Activated naive CD8-positive, alpha-beta T cell treated with anti-CD3 and anti-CD28 coated beads, Interleukin-2, amount 50 U/mL, for 16 hours (primary cell): ENCODE results near the gene LEMD3.

Experiments
- DNase-seq: peaks from one replicate; pipeline ENCODE4 v3.0.0-alpha.2; 2020; ENCODE audit warnings: low read depth, low spot score

LEMD3 gene

DNA sequence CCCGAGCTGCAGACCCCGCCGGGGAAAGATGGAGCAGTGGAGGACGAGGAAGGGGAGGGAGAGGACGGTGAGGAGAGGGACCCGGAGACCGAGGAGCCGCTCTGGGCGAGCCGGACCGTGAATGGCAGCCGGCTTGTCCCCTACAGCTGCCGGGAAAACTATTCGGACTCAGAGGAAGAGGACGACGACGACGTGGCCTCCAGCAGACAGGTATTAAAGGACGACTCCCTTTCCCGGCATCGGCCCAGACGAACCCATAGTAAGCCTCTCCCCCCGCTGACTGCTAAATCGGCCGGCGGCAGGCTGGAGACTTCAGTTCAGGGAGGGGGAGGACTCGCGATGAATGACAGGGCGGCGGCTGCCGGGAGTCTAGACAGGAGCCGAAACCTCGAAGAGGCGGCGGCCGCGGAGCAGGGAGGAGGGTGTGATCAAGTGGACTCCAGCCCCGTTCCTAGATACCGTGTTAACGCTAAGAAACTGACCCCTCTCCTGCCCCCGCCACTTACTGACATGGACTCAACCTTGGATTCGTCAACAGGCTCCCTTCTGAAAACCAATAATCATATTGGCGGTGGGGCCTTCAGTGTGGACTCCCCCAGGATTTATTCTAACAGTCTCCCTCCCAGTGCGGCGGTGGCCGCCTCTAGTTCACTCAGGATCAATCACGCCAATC lies 962 bp downstream of the LEMD3 start:
- DNase-seq: no peak

DNA sequence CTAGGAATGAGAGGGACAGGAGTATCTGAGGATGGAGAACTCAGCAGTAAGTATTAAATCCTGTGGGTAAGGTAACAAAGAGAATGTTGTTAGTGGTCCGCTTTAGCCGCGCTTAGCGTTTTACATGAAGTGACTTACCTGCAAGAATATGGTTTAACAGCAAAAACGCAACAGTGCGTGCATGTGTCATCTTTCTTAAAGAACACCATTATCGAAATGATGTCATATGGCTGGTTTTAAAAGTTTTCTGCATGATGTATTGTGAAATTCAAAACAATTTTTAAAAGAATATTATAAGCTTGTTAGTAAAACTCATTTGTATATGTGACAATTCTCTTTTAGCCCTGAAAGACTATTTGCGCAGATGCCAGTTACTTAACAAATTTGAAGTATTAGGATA lies 1.7 kb downstream of the LEMD3 start:
- no peak for DNase-seq

DNA sequence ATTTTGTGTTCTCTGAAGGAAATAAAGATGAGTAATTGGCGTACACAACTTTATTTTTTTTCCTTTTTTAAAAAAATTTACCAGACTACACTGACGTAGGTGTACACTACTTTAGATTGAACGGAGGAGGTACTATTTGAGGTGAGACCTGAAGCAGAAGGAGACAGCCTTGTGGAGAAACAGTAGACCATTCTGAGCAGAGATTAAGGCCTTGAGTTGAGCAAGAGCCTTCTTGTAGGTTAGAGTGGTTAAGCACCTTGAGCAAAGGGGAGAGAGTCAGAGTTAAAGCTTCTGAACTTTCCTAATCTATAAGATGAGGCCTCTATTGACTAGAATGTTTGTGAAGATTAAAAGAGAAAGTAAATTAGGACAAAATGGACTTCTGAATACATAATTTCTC lies 2.5 kb downstream of the LEMD3 start:
- DNase-seq: no peak

DNA sequence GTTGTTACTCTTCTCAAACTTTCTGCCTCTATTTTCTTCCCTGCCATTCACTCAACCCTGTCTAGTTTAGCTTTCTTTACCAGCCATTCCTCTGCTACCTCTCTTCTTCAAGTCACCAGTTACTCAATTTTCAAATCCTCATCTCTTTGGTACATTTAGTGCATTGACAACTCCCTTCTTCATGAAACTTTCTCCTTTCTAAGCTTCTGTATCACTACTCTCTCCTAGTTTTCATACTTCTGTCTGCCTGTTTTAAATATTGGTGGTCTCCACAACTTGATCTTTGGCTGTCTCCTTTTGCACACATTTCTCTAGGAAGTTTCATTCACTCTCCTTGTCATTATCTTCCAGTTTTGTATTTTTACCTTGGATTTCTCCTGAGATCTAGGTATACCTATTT lies 6.0 kb downstream of the LEMD3 start:
- no peak for DNase-seq

DNA sequence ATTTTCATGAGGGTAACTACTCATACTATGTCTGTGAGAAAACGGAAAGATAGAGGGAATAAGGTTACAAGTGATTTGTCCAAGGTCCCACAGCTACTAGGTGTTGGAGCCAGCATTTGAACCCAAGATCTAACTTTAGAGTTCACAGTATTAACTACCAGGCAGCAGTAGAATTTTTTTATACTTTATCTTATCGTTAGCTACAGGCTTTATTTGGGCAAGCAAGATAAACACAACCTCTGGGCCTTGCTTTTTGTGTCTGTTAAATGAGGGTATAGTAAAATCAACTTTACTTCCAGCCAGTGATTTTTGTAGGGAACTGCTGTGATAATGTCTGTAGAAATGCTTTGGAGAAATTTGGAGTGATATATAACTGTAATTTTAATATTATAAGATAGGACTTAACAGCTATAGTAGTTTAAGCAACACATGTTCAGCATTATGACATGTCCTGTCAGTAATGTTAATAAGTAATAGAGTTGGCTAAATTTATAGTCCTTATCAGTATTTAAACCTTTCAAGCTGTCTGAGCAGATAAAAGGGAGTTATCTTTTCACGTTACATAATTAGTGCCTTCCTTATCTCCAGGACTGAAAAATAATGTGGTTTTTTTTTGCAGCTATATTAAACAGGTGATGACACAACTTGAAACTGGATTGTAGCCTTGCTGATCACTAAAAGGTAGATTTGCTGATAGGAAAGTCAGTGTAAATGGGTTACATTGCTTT lies 12.8 kb downstream of the LEMD3 start:
- DNase-seq: no peak

DNA sequence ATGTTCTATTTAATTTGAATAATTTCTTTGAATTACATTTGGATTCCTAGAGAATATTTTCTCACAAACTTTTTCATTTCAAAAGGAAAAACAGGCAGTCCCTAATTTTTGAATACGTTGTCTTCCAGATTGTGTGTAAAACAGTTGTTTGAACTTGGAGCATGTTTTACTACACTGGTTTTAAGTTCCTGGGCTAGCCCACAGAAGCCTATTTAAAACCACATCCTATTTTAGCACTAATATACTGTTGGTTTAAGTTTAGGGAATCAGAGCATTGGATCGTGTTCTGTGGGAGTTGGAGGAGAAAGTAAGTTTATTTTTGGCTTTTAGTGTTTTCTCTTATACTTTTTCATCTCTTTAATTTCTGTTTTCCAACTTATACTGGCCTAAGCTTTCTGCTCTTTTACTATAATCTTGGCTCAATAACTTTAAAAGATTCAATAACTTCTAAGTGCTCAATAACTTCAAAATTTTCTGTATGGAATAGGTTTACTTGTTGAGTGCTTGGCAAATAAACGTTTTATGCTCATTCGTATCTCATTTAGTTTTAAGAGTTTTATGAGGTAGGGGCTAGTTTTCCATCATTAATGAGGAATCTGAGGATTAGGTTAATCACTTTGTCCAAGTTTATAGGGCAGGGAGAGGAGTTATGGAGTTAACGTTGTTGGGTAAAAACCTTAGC lies 14.9 kb downstream of the LEMD3 start:
- no peak for DNase-seq

DNA sequence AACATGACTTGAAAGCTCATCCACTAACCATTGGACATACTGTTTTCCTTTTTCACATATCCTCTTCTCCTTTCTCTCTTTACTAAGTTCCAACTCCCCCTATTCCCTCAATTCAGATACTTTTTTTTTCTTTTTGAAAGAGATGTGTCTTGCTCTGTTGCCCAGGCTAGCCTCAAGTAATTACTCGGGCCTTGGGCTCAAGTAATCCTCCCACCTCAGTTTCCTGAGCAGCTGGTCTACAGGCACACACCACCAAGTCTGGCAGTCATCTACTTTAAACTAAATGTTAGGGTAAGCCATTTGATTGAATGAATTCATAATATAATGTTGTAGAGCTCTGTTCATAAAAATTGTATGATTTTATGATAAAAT lies 15.5 kb downstream of the LEMD3 start:
- DNase-seq: no peak

DNA sequence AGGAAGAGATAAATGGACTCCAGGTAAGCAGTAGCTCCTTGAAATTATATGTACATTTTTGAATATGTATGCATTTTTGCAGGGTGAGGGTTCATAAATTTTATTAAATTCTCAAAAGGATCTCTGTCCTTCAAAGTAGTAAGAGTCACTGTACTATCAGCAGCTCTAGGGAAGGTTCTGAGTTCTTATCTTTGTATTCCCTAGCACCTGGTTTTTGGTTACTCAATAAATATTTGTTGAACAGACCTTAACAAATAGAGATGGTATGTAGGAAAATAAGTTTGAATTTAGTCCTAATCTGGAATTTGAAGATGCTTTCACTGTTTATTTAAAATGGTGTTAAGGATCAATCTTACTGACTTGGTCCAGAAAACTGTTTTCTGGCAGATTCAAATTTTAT lies 18.3 kb downstream of the LEMD3 start:
- DNase-seq: no peak

DNA sequence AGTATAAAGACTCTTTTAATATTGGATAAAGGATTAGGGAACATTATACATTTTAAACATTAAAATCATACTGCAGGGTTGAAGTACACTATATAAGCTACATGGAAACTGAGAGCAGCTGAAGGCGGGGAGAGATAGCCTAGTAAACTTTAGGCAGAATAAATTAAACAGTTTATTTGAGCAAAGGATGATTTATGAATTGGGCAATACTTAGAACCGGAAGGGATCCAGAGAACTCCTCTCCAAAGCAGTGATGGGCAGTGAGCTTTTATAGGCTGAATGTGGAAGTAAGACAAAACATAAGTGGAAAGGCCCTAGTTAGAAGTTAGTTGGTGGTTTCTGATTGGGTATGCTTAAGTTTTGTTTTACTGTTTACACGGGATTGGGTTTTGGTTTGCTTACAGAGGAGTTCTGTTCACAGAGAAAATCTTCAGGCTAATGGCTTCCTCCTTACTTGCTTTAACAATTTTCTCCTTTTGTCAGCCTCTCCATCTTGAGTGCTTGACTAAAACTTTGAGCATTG lies 18.9 kb downstream of the LEMD3 start:
- DNase-seq: no peak

DNA sequence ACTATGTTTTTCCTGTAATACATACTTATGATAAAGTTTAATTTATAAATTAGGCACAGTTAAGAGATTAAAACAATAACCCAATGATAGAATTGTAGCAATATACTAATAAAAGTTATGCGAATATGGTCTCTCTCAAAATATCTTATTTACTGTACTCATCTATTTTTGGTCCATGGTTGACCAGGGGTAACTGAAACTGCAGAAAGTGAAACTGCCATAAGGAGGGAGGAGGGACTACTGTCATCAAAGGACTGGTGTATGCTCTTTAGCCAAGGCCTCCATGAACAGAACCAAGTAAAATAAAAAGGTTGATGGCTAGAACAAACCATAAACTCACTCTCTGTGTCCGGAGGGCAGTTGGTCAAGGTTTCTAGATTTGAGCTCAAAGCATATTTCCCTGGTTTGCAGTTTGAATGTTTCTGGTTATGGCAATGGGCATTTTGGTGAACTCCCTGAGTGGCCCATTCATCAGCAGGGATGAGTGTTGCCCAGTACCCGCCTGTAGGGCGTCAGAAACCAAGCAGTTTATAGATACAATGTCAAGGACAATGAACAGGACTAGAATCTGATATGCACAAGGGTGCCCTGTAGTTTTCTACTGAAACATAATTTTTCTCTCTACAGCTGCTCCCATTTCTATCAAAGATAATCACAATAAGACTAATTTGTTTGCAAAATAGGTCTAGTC lies 19.8 kb downstream of the LEMD3 start:
- DNase-seq: no peak

DNA sequence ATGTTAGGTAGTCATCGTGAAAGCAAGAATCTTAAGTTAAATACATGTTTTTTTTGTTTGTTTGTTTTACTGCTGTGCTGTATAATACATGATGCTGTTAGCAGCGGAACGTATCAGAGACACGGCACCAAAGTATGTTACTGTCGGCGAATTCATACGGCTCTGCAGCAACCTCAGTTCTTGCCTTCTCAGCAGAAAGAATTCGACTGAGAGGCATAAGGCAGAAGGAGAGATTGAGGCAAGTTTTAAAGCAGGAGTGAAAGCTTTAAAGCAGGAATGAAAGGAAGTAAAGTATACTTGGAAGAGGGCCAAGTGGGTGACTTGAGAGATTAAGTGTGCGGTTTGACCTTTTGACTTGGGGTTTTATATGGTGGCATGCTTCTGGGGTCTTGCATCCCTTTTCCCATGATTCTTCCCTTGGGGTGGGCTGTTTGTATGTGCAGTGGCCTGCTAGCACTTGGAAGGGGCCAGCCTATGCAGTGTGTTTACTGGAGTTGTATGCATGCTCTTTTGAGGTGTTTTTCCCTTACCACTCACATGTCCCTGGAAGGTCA lies 23.7 kb downstream of the LEMD3 start:
- DNase-seq: no peak

DNA sequence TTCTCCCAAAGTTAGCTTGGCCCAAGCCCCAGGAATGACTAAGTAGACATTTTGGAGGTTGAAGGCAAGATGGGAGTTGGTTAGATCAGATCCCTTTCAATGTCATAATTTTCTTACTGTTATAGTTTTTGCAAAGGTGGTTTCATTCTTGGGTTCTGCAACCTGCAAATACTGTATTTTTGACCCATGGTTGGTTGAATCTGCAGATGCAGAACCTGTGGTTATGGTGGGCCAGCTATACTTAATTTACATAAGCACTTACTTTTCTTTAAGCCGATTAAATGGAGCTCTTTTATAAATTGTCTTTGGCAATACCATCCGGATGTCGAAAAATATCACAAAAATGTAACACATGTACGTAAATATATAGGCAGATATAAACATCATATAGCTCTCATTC lies 25.6 kb downstream of the LEMD3 start:
- no peak for DNase-seq

DNA sequence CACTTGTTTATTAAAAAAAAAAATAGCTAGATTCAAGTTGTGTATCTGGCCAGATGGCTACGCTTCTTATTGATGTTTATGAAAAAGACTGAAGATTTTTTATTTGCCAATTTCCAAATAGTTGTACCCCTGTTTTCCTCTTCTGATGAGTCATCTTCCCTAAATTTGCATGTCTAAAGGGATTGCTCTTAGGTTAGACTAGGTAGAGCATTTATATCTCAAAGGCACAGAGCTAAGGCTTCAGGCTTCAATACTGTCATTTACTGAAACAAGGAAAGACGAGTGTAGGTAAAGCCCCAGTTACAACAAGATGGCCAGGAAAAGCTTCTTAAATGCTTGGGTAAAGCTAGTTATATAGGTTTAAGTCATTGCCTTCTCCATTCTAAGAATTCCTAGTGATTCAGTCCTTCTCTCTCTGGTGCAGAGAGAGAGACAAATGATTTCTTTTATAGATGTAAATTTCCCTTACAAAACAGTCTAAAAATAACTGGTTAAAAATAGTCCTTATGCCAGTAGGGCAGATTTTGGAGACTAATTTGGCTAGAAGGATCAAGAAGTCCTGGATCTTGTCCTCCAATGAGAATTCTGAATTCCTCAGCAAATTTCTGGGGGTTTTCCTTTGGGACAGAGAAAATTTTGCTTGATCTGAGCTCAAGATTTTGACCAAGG lies 26.1 kb downstream of the LEMD3 start:
- no peak for DNase-seq

DNA sequence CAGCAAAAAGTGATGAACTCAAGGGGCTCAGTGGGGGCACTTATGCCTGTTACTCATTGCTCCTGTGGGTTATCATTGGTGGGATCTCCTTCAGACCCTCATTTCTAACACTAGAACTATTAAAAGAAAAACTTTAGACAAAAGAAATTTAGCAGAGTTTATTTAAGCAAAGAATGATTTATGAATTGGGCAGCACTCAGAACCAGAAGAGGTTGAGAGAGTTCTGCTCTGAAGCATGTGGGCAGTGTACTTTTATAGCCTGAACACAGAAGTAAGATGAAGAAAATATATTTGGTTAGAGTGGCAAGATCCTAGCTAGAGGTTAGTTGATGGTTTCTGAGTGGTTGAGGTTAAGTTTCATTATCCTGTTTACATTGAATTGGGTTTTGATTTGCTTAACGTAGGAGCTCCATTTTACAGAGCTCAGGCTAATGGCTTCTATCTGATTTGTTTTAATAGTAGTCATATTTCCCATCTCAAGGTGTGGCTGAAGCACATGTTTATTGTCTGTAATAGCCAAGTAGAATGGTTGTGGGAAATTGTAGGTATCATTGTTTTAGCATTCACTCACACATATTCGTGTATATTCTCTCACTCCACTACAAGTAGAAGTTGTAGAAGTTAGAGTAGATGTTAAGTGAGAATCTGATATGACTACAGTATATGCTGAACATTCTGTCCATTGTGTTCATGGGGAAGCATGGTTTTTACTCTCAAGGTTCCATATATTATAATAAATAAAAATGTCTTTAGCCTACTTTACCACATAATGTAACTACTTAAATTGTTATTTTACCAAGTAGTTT lies 27.6 kb downstream of the LEMD3 start:
- DNase-seq: no peak

DNA sequence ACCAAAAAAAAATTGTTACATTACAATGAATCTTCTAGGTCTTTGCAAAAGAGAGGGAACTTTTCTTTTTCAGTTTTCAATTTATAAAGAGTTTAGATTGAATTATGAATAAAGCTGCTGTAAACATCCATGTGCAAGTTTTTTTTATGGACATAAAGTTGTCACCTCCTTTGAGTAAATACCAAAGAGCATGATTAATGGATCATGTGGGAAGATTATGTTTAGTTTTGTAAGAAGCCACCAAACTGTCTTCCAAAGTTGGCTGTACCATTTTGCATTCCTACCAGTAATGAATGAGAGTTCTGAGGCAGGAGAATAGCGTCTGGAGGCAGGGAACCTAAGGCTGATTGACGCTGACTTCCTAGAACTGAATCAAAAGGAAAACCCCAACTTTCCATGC lies 30.2 kb downstream of the LEMD3 start:
- DNase-seq: no peak

DNA sequence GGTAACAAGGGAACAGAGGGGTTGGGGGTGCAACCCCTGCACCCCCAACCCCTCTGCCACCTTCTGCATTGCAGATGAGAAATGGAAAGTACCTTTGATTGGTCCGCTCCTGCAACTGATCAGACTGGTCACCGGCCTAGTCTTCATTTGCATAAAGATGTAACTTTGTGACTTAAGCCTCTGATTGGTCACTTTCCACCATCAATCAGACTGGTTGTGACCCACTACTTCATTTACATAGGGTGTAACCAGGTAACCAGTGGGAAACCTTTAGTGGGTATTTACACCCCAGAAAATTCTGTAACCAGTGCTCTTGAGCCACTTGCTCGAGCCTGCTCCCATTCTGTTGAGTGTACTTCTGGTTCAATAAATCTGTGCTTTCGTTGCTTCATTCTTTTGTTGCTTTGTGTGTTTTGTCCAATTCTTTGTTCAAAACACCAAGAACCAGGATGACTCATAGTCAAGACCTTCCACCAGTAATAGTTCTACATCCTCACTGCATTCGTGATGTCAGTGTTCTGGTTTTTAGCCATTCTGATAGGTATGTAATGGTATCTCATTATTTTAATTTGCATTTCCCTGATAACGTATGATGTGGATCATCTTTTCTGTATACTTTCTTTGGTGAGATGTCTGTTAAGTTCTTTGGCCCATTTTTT lies 30.8 kb downstream of the LEMD3 start:
- DNase-seq: no peak

DNA sequence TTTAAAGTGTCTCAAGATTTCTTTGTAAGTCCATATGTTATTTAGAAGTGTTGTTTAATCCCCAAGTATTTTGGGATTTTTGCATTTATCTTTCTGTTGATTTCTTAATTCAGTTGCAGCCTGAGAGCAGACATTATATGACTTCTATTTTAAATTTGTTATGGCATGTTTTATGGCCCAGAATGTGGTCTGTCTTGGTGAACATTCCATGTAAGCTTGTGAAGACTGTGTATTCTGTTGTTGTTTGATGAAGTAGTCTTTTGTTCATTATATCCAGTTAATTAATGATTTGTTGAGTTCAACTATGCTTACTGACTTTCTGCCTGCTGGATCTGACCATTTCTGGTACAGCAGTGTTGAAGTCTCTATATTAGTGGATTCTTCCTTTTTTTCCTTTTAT lies 34.0 kb downstream of the LEMD3 start:
- DNase-seq: no peak

DNA sequence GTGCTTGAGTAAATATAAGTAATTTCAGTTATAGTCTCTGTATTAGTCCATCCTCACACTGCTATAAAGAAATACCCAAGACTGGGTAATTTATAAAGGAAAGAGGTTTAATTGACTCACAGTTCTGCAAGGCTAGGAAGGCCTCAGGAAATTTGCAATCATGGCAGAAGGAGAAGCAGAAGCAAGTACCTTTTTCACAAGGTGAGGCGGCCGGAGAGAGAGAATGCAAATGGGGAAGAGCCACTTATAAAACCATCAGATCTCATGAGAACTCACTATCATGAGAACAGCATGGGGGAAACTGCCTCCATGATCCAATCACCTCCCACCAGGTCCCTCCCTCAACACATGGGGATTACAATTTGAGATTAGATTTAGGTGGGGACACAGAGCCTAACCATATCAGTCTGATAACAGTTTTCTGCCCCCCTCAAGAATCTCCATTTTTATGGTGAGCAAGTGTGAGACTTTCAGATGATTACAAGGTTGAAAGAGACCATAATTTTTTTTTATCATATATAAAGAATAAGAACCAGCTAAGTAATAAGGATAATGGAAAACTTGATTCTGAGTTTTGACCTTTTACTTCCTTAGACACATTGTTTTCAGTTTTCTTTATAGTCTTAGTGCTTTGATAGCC lies 35.6 kb downstream of the LEMD3 start:
- DNase-seq: no peak

DNA sequence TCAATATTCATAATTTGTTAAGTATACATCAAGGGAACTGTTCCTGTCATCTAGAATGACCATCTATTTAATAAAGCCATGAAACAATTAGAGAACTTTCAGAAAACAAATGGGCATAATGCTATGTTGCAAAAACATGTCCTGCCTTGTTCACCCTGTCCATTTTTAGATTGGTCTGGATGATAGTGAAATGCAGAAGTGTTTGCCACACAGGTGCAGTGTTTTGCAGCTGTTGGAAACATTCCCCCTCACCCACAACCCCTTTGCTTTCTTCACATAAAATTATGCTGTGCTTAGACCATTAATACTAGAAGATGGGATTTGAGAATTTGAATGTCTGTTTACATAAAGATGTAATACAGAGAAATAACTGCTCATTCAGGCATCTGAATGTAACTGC lies 36.5 kb downstream of the LEMD3 start:
- no peak for DNase-seq

DNA sequence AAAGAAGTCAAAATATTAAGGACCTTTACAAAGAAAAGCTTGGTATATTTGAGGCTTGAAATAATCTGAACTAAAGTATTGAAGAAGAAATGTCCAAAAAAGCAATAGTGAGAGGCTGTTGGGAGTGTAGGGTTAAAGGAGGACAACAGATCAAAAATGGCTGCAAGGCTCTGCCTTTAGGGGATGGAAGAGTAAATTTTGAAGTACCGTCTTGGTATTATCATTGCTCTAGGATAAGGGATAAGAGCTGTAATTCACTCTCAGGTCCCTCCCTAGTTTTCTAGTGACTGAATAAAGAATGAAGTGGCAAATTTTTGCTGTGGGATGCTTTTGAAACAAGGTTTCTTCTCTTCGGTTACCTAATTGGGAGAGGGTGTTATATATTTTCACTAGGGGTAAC lies 38.7 kb downstream of the LEMD3 start:
- DNase-seq: no peak
